GM19455 (cell line): ENCODE results near the gene DPYSL5.
"Not testable (repeated sequence)": the region's sequence is repeated elsewhere in the genome, so short reads cannot be mapped to it uniquely, and the experiment has no call there.

Experiments used
- ATAC-seq: cut with Tn5 transposase; IDR thresholded peaks from one replicate; pipeline ENCODE4 v1.9.1; 2021; ENCODE audit not compliant: unreplicated experiment

Gene DPYSL5, protein sequence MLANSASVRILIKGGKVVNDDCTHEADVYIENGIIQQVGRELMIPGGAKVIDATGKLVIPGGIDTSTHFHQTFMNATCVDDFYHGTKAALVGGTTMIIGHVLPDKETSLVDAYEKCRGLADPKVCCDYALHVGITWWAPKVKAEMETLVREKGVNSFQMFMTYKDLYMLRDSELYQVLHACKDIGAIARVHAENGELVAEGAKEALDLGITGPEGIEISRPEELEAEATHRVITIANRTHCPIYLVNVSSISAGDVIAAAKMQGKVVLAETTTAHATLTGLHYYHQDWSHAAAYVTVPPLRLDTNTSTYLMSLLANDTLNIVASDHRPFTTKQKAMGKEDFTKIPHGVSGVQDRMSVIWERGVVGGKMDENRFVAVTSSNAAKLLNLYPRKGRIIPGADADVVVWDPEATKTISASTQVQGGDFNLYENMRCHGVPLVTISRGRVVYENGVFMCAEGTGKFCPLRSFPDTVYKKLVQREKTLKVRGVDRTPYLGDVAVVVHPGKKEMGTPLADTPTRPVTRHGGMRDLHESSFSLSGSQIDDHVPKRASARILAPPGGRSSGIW

DNA sequence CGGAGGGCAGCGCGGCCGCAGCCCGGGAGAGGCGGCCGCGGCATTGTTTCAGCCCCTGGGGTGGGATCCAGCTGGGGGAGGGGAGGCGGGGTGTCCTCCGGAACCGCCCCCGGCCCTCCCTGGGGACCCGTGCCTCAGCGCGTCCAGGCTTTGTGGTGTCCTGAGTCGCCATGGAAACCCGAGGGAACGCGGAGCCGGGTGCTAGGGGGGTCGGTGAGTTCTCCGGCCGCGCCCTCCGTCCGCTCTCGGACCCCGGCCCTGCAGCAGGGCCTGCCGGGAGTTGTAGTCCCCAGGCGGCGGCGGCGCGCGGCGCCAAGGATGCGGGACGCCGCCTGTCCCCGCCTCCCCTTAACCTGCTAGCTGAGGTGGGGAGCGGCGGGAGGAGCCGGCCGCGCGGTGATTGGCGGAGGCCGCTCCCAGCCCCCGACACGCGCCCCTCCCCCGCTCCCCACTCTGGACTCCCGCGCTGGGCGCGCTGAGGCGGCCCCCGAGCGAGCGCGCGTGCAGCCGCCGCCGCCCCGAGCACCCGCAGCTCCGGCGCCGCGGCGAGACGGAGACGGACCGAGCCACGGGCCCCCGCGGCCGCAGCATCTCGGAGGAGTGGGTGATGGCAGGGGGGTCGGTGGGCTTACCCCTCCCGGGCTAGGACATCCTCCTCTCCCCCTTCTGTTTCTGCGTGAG, at the start of gene DPYSL5:
TSS of gene DPYSL5 (plus strand) at position 478 of the 681 bp plus-strand sequence. CDS start 50,368 bp downstream, outside the sequence.
- ATAC-seq = no peak

DNA sequence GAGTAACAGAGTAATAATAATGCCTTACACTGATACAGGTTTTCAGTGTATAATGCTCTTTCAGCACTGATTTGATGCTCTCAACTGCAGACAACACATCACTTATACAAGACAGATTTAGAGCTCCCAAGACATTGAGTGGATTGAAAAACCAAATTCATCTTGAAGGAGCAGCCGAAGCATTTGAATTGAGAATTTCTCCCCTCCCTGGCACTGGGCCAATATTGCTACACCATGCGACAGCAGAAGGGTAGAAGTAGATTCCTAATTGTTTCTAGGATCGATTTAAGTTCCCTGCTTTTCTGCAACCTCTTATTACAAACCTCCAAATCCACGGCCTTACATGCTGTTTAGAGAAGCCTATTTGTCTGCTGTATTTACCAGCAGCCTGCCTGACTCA, 46.6 kb upstream of the DPYSL5 start:
- no peak for ATAC-seq

DNA sequence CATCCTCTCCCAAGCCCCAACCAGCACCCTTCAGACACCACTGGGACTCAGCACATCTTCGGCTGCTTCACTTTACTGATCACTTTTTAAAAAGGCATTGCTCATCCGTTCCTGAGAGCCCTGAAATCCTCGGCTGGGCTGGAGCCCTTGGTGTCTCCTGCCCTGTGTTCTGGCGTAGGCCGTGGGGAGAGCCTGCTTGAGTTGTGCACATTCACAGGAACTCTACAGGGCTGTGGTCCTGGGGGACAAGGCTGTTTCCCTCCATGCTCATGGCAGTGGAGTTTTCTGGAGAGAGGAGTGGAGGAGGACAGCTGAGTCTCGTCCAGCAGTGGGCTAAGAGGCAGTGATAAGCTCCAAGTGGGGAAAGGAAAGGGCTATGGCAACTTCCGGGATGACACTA, 46.1 kb upstream of the DPYSL5 start:
- ATAC-seq = no peak

DNA sequence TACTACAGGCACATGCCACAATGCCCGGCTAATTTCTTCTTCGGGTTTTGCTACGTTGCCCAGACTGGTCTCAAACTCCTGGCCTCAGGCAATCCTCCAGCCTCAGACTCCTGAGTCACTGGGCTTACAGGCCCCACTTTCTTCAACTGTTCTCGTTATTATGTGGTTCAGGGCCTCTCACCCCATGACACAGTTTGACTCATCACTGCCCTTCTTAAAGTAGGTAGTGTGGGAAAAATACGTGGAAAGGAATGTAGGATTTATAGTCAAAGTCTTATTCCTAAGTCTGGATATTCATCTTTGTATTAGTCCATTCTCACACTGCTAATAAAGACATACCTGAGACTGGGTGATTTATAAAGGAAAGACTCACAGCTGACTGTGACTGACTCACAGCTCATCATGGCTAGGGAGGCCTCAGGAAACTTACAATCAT, 42.7 kb upstream of the DPYSL5 start:
- no peak for ATAC-seq

DNA sequence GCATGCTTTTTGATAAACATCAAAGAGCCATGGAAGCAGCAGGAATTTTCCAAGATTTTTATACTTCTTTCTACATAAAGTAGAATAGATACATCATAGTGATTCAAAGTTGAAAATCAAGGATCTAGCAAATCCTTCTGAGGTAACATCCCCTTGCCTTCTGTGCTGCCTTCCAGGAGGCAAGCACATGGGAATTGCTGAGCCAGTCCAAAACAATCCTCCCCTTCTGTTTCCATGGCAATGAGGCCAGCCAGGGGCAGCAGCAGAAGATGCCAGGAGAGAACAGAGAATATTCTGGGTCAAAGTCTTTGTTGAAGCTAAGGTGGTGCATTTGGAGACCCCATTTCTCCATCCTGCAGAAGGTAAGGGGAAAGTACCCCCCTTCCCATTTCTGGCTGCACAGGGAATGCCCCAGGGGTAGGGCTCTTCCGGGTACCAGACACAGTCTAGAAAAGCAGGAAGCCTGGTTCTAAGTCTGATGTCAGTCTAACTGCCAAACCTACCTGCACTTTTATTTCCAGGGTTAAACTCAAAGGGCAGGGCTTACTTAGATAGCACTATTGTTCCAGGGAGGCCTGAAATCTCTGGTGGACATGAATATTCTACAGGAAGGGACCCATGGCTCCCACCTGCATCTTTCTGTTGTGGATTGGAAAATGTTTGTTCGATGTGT, 40.0 kb upstream of the DPYSL5 start:
- no peak for ATAC-seq

DNA sequence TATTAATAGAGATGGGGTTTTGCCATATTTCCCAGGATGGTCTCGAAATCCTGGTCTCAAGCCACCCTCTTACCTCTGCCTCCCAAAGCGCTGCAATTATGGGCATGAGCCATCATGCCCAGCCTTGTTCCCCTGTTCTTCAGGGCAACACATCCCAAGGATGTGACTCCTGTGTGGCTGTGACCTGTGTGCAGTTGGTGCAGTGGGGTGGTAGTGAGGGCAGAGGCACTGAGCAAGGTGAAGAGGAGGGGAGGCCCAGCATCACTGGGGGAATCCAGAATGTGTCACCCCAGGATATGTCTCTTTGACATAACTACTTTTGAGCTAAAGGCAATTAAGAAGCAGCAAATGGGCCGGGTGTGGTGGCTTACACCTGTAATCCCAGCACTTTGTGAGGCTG, 38.7 kb upstream of the DPYSL5 start:
- no peak for ATAC-seq

DNA sequence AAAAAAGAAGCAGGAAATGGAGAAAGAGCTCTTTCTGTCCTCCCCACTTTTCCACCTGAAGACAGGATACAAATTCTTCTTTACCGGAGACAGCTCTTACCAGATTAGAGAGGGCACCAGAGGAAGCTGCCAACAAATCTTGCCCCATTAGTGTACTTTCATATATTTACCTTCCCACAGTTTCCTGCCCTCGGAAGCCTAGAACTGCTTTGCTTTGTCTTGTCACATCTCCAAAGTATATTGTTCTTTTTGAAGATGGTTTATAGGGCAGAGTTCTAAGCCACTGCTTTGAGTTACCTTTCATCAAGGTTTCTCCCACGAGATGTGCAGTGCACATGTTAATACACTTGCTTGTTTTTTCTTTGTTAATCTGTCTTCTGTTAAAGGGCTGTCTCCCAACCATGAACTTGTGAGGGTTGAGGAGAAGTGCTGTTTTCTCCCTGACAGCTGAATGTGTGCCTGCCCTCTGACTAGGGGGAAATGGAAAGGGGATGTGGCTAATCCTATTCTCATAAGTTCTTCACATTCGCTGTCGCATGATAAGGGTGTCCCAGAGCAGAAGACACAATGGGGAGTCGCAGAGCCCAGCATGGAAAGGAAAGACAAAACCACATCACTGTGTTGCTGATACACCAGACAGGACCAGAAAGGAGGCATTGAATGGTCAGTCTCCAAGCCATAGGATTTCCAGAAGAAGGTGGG, 37.9 kb upstream of the DPYSL5 start:
- ATAC-seq = no peak

DNA sequence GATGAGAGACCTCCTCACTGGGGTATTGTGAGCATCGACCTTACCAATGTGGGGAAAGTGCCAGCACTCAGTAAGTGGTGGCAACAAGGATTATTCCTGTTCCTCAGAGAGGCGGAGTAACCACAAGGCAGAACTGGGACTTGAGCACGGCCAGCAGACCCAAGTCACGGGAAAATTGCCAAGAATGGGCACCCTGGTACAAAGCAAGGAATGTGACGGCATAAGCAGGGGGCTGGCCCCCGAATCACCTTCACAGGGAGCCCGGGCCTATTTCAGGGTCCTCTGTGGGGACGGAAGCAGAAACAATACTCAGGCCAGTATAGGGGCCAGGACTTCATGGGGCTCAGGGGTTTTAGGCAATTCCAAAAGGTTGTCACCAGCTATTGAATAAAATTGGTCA, 36.7 kb upstream of the DPYSL5 start:
- no peak for ATAC-seq

DNA sequence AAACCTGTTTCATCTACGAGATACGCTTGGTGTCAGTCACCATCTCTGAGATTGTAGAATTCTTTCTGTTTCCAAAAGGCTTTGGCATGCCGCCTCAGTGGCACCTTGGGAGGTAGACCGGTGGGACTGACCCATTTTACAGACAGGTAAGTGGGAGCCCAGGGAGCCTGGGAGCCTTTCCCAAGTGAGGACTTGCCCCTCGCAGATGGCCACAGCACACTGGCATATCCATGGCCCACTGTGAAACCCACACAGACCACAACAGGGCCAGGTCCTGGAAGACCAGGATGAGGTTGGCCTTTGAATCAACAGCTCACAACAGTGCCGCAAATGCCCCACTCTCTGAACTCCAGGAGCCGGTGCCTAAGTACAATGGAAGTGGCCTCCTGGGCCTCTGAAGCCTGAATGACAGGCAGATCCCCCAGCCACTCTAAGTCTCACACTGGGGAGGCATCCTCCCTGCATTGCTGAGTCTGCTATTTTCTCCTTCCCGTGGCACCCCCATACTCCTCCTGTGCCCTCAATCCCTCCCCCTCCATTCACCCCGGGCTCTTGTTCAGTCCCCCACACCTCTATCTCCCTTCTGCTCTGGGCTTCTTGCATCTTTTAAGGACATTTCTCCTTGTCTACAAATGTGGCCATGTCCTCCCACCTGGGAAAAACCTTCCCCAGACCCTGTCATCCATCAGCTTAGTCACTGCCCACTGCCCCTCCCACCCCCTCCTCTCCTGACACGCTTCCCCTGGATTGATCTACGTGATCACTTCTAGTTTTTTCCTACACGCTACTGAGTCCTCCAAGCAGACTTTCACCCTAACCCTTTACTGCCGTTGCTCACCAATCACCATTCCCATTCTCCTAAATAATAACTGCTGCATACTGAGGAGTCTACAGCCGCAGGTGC, 35.9 kb upstream of the DPYSL5 start:
- ATAC-seq = no peak

DNA sequence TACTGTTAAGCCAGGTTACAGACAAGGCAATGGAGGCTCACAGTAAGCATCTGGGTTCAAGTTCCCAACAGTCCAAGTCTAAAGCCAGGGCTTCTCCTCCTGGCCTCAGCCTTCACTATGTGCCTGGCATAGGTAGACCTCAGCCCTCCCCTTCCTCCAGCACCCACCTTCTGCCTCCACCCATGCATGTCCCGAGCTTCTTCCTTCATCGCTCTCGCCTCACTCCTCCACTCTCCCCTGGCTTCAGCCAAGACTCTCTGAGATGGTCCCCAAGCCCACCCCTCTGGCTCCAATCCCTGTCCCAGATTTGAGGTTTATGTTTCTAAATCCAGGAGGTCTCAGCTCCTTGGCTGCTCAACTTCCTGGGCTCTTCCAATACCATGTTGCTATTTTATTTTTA, 35.2 kb upstream of the DPYSL5 start:
- ATAC-seq = no peak

DNA sequence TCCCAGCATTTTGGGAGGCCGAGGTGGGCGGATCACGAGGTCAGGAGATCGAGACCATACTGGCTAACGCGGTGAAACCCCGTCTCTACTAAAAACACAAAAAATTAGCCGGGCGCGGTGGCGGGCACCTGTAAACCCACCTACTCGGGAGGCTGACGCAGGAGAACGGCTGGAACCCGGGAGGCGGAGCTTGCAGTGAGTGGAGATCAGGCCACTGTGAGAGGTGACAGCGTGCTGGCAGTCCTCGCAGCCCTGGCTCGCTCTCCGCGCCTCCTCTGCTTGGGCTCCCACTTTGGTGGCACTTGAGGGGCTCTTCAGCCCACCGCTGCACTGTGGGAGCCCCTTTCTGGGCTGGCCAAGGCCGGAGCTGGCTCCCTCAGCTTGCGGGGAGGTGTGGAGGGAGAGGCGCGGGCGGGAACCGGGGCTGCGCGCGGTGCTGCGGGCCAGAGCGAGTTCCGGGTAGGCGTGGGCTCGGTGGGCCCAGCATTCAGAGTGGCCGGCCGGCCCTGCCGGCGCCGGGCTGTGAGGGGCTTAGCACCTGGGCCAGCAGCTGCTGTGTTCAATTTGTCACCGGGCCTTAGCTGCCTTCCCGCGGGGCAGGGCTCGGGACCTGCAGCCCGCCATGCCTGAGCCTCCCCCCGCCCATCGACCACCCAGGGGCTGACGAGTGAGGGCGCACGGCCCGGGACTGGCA, 33.7 kb upstream of the DPYSL5 start:
- ATAC-seq = not testable (repeated sequence)

DNA sequence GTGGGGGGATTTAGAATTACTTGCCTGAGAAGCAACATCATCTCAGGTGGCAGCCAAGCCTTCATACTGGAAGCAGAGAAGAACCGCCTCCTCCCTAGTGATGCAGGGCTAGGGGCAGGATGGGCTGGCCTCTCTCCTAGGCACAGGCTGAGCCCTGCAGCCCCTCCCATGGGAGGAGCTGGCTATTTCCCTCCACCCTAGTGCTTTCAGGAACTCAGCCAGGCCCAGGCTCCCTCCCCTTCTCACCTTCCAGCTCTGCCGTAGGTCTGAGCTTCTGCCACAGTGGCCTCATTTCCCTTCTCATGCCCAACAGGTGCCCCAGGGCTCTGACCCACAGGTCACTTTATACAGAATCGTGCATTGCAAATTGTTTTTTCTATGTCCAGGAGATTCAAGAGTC, 31.0 kb upstream of the DPYSL5 start:
- no peak for ATAC-seq

DNA sequence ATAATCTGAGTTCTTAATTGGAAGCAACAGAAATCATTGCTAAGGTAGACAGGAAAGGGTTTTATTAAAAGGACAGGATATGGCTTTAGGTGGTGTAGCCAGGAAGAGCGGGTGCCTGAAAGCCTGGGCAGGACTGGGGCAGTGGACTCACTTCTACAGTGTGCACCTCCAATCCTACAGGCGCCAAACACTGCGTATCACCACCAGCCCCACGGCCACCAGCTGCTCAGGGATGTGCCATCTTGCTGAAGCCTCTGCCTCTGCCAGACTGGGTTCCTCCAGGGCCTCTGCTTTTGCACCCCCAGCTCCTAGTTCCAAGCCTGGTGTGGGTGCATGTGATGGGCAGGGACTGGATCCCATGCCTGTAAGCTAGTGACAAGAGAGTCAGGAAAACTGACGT, 29.7 kb upstream of the DPYSL5 start:
- ATAC-seq = no peak

DNA sequence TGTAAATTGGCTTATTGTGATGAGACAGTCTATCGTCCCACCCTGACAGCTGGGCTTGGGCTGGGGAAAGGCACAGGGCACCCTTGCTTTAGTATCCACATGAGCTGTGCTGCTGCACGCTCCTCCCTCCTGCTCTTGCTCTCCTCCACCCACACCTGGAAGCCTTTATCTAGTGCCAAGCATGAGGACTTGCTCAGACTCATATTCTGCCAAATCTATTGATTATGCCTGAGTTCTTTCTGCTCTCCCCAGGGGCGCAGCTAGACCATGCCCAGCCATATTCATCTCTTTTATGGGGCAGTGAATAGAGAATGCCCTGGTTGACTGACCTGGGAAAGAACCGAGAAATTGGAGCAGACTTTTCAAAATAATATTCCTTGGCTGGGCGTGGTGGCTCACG, 29.0 kb upstream of the DPYSL5 start:
- ATAC-seq = no peak

DNA sequence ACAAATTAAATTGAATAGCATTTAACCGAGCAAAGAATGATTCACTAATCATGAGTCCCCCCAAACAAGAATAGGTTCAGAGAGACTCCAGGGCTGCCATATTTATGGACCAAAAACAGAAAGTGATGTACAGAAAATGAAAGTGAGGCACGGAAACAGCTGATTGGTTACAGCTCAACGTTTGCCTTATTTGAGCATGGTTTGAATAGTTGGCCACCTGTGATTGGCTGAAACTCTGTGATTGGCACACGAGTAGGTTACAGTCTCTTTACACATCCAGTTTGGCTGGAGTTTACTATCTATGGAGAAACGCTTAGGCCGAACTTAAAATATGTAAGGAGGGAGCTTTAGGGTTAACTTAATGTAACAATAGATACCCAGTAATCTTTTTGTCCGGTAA, 27.0 kb upstream of the DPYSL5 start:
- no peak for ATAC-seq

DNA sequence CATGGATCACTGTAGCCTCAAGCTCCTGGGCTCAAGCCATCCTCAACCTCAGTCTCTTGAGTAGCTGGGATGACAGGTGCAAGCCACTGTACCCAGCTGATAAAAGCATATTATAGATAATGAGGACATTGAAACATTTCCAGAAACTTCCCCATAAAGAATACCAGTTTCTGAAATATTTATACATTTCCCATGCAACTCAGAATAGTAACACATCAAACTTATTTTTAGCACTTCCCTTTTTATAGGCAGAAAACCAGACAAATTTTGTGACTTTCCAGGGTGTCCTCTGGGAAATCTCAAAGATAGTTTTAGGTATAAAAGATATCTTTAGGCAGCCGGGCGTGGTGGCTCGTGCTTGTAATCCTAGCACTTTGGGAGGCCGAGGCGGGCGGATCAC, 25.1 kb upstream of the DPYSL5 start:
- no peak for ATAC-seq

DNA sequence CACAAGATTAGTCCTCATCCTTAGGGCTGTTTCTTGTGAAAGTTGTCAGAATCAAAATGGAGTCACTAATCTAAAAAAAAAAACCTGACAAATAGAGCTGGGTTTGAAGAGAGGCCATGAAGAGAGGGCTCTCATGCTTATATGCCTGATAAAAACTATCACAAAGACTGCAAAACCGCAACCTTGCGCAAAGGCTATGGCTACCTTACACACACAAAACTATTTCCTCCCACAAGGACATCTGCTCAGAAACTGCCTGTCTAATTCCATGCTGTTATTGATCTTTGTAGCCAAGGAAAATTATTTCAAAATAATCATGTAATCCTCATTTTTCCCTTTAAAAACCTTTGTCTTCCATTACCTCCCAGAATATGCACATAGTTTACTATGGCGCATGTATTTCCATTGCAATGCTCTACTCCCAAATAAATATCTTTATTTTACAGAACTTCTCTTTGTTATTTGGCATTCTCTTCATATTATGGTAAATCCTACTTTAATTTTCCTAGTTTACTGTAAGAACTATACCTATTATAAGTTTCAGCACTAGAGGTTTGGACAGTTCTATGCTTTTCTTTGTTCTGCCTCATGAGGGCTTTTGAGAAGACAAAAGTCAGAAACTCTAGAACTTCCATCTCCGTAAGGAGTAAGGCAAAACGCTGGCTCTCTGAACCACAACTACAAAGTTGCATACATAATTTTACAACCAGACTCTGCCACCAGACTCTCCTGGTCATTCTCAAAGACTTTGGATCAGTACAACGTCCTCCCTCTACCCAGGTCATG, 9.6 kb upstream of the DPYSL5 start:
- ATAC-seq = no peak

DNA sequence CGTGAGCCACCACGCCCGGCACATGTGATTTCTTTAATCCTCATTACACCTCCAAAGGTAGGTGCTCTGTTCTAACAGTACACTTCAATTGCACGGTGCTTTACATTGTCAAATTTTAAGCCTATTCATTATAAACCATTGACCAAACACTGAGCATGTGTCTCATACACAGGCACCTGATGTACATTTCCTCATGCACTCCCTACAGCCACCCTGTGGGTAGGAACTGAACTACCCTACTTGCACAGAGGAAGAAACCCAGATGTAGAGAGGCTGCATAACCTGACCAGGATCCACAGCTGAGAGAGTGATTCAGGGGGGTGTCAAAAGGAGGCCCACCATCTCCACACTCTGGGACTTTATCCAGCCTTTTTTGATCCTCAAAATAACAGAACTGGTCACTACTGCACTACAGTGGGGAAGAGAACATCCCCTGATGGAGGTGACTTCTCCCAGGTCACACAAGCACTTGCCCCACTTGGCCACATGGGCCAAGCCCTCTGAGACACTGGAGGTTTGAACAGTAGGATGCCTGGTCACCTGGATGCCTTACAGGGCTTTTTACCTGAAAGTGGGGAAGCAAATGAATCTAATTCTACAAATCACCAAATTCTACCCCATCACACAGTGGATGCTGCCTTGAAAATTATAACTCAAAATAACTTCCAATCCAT, 6.9 kb upstream of the DPYSL5 start:
- no peak for ATAC-seq
